ENCODE results near the gene RGS18.

The RGS18 gene

GRCh38 chr1:192160196-192160595 lies 1.9 kb downstream of the RGS18 start:
- H3K36me3 ChIP-seq (ENCODE audit: control insufficient read depth in 2 of 2, insufficient read depth in 1 of 2, low read length in 2 of 2), result no peaks in the 10 kb centered on the region
- no peaks in the 10 kb centered on the region for H3K4me1 ChIP-seq (ENCODE audit: control insufficient read depth, insufficient read depth, low read length)
- no peak overlapping the region for H3K4me3 ChIP-seq (ENCODE audit: low read depth, low read length)
- no peak for TF ChIP-seq BCL6B (tag by site-specific recombination; IDR thresholded peaks at IDR 0.05)
- no peak for TF ChIP-seq ZNF391 (tag by site-specific recombination; IDR thresholded peaks at IDR 0.05; ENCODE audit: borderline replicate concordance, low read depth)
- TF ChIP-seq ZNF292 (tag by site-specific recombination; IDR thresholded peaks at IDR 0.05; ENCODE audit: borderline replicate concordance, low read depth), result no peak
- TF ChIP-seq ZNF701 (tag by site-specific recombination; IDR thresholded peaks at IDR 0.05), result no peak
- TF ChIP-seq ZNF433 (tag by site-specific recombination; IDR thresholded peaks at IDR 0.05; ENCODE audit: low read depth), result no peak
- TF ChIP-seq ZNF132 (tag by site-specific recombination; IDR thresholded peaks at IDR 0.05; ENCODE audit: borderline replicate concordance), result no peak
- TF ChIP-seq ZNF776 (tag by site-specific recombination; IDR thresholded peaks at IDR 0.05; ENCODE audit: borderline replicate concordance), result no peak
- TF ChIP-seq ZNF214 (tag by site-specific recombination; IDR thresholded peaks at IDR 0.05; ENCODE audit: borderline replicate concordance), result no peak
- no peak for TF ChIP-seq ZNF580 (tag by site-specific recombination; IDR thresholded peaks at IDR 0.05)
- TF ChIP-seq ZBTB26 (tag by site-specific recombination; optimal IDR thresholded peaks at IDR 0.05), result no peak
- TF ChIP-seq SP3 (tag by site-specific recombination; IDR thresholded peaks at IDR 0.05), result no peak
- TF ChIP-seq ZNF223 (tag by site-specific recombination; IDR thresholded peaks at IDR 0.05), result no peak
- no peak for TF ChIP-seq ZNF175 (tag by site-specific recombination; IDR thresholded peaks at IDR 0.05)
- TF ChIP-seq ZNF510 (tag by site-specific recombination; IDR thresholded peaks at IDR 0.05; ENCODE audit: insufficient replicate concordance), result no peak
- ChIA-PET CTCF (no interaction called here), POLR2A (no interaction called here)
- H3K27ac ChIP-seq (ENCODE audit: extremely low read depth, low read depth, low read length), result no peak overlapping the region
- H3K9me3 ChIP-seq (ENCODE audit: control insufficient read depth, insufficient read depth, low read depth, low read length), result no peaks in the 10 kb centered on the region

- no peak overlapping the region for H3K4me3 ChIP-seq (ENCODE audit: low read depth, low read length)
- no peaks in the 10 kb centered on the region for H3K9me3 ChIP-seq (ENCODE audit: control insufficient read depth, insufficient read depth, low read depth, low read length)
- no peaks in the 10 kb centered on the region for H3K4me1 ChIP-seq (ENCODE audit: control insufficient read depth, insufficient read depth, low read length)
- no peaks in the 10 kb centered on the region for H3K36me3 ChIP-seq (ENCODE audit: control insufficient read depth in 2 of 2, insufficient read depth in 1 of 2, low read length in 2 of 2)
- CTCF ChIA-PET, result no interaction called here
- POLR2A ChIA-PET, result no interaction called here
- no peak overlapping the region for H3K27ac ChIP-seq (ENCODE audit: extremely low read depth, low read depth, low read length)
- TF ChIP-seq ZNF140 (tag by site-specific recombination; IDR thresholded peaks at IDR 0.05) (no peak), ZNF155 (tag by site-specific recombination; IDR thresholded peaks at IDR 0.05) (no peak), ZNF239 (tag by site-specific recombination; IDR thresholded peaks at IDR 0.05) (no peak), ZNF266 (tag by site-specific recombination; IDR thresholded peaks at IDR 0.05; ENCODE audit: low read depth) (no peak), ZNF530 (tag by site-specific recombination; IDR thresholded peaks at IDR 0.05; ENCODE audit: low read depth) (no peak), ZBTB49 (tag by site-specific recombination; IDR thresholded peaks at IDR 0.05; ENCODE audit: low read depth) (no peak), ZNF16 (tag by site-specific recombination; IDR thresholded peaks at IDR 0.05; ENCODE audit: low read depth) (no peak), ZSCAN5A (tag by site-specific recombination; IDR thresholded peaks at IDR 0.05) (no peak), ZNF423 (tag by site-specific recombination; IDR thresholded peaks at IDR 0.05) (no peak), ZNF223 (tag by site-specific recombination; IDR thresholded peaks at IDR 0.05) (no peak), ZNF416 (tag by site-specific recombination; IDR thresholded peaks at IDR 0.05) (no peak)
These were observed 3.7 kb downstream of the RGS18 start for GRCh38 chr1:192161976-192162375.
